ENCODE results near the gene KLHL13.
A peak's percentile ranks its signal among the peaks of the same experiment; 100 is the strongest.
"Not testable (repeated sequence)": the region's sequence is repeated elsewhere in the genome, so short reads cannot be mapped to it uniquely, and the experiment has no call there.

The KLHL13 gene, protein sequence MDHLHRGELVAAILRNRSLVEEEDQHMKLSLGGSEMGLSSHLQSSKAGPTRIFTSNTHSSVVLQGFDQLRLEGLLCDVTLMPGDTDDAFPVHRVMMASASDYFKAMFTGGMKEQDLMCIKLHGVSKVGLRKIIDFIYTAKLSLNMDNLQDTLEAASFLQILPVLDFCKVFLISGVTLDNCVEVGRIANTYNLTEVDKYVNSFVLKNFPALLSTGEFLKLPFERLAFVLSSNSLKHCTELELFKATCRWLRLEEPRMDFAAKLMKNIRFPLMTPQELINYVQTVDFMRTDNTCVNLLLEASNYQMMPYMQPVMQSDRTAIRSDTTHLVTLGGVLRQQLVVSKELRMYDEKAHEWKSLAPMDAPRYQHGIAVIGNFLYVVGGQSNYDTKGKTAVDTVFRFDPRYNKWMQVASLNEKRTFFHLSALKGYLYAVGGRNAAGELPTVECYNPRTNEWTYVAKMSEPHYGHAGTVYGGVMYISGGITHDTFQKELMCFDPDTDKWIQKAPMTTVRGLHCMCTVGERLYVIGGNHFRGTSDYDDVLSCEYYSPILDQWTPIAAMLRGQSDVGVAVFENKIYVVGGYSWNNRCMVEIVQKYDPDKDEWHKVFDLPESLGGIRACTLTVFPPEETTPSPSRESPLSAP

DNA sequence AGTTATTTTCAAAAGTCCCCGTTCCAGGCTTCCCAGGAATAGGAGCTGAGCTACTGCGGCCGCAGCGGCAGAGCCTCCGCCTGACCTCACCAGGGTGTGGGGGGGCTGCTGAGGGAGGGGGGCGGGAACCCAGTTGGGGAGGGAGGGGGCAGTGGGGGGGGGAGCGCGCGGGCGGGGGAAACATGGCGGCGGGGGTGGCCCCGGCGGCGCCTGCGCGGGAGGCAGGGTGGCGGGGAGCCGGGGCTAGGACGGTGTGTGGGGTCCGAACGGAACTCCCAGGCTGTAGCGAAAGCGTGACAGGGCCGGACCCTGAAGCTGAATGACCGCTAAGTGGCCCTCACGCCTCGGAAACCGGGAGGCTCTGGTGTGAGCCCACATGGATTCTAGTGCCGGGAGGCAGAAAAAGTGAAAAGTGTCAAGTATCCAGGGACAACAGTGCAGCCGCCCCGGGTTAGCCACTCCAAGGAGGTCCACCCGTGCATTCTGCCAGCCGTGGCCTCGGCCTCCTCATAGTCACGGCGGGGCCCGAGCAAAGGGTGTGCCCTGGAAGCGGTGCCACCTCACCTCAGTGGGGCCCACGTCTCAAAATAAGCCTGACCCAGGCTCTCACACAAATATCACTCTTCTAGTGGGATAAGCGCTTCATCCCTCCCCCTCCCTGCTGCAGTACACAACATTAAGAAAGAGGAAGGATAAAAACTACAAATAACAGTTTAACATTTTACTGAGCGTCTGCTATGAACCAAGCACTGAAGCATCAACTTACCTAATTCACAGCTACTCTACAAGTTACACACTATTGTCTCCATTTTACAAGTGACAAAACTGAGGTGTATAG lies at the start of gene KLHL13:
KLHL13 (minus strand) TSS at position 98 of the 838 bp plus-strand sequence. CDS start 88,337 bp downstream, outside the sequence.
- H3K27me3 ChIP-seq (ENCODE audit: control insufficient read depth in 1 of 2, insufficient read depth in 2 of 2, low read length in 2 of 2), result no peaks in the 10 kb centered on the region
- H3K4me1 ChIP-seq (ENCODE audit: control insufficient read depth in 1 of 2, insufficient read depth in 2 of 2, low read length in 2 of 2), result no peaks in the 10 kb centered on the region
- H3K9ac ChIP-seq (ENCODE audit: low read depth in 1 of 2, low read length in 2 of 2), result peak within 1 kb of the TSS; percentile 48 to 60
- H3K27ac ChIP-seq (ENCODE audit: low read depth, low read length), result peak within 1 kb of the TSS; percentile 20
- H3K4me3 ChIP-seq (ENCODE audit: low read depth in 1 of 2, low read length in 2 of 2), result peak within 1 kb of the TSS; percentile 71 to 72
- no peaks in the 10 kb centered on the region for H3K36me3 ChIP-seq (ENCODE audit: control insufficient read depth in 1 of 2, insufficient read depth in 2 of 2, low read length in 2 of 2)
- H3K9me3 ChIP-seq (ENCODE audit: control insufficient read depth in 1 of 2, low read length in 2 of 2), result no peaks in the 10 kb centered on the region

DNA sequence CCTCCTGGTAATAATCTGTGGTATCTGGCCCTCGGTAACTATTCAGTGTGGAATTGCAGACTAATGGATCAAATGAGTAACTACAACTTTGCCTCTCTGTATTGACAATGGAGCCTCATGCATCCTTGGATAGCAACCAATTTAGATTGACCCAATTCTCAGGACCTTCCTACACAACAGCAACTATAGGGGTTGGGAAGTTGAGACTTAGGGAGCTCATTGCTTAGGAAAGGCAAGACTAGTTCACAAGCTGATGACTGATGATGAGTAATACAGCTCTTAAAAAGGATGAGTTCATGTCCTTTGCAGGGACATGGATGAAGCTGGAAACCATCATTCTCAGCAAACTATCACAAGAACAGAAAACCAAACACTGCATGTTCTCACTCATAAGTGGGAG lies 47.5 kb upstream of the KLHL13 start:
- Histone ChIP-seq H3K4me1 (ENCODE audit: control insufficient read depth in 1 of 2, insufficient read depth in 2 of 2, low read length in 2 of 2) (no peaks in the 10 kb centered on the region), H3K4me3 (ENCODE audit: low read depth in 1 of 2, low read length in 2 of 2) (no peak overlapping the region), H3K27ac (ENCODE audit: low read depth, low read length) (no peak overlapping the region), H3K36me3 (ENCODE audit: control insufficient read depth in 1 of 2, insufficient read depth in 2 of 2, low read length in 2 of 2) (no peaks in the 10 kb centered on the region), H3K9ac (ENCODE audit: low read depth in 1 of 2, low read length in 2 of 2) (no peak overlapping the region), H3K27me3 (ENCODE audit: control insufficient read depth in 1 of 2, insufficient read depth in 2 of 2, low read length in 2 of 2) (no peaks in the 10 kb centered on the region), H3K9me3 (ENCODE audit: control insufficient read depth in 1 of 2, low read length in 2 of 2) (no peaks in the 10 kb centered on the region)

DNA sequence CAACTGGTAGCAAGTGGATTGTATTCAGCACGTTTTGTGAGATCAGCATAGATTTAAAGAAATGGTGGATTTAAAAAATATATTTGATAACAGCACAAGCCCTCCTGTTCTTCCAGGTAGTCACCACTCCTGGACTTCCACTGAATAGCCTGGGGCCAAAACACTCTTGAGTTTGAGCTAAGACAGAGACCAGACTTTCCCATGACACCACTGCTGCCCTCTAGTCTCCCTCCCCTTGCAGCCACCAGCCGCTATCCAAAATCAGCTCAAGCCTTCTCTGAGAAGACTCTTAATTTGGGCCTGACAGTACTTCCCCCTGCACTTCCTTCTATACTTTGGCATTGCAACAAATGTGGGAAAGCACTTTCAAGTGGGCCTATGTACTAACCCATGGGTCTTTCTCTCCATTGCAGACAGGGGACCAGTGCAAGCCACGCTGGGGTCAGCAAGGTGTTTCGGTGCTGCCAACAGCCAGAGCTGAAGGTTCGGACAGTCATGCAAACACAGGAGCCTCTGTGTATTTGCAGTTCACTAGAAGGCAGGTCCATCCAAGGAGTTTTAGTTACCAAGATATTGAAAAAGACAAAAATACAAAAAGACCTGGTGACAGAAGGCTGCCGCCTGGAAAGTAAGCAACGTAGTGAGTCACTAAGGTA lies 40.5 kb upstream of the KLHL13 start:
- Histone ChIP-seq H3K27me3 (ENCODE audit: control insufficient read depth in 1 of 2, insufficient read depth in 2 of 2, low read length in 2 of 2) (no peaks in the 10 kb centered on the region), H3K9me3 (ENCODE audit: control insufficient read depth in 1 of 2, low read length in 2 of 2) (no peaks in the 10 kb centered on the region), H3K36me3 (ENCODE audit: control insufficient read depth in 1 of 2, insufficient read depth in 2 of 2, low read length in 2 of 2) (no peaks in the 10 kb centered on the region), H3K4me3 (ENCODE audit: low read depth in 1 of 2, low read length in 2 of 2) (no peak overlapping the region), H3K4me1 (ENCODE audit: control insufficient read depth in 1 of 2, insufficient read depth in 2 of 2, low read length in 2 of 2) (peaks cover 0 to 11% of the 10 kb centered on the region in 2 donors), H3K27ac (ENCODE audit: low read depth, low read length) (no peak overlapping the region), H3K9ac (ENCODE audit: low read depth in 1 of 2, low read length in 2 of 2) (no peak overlapping the region)

DNA sequence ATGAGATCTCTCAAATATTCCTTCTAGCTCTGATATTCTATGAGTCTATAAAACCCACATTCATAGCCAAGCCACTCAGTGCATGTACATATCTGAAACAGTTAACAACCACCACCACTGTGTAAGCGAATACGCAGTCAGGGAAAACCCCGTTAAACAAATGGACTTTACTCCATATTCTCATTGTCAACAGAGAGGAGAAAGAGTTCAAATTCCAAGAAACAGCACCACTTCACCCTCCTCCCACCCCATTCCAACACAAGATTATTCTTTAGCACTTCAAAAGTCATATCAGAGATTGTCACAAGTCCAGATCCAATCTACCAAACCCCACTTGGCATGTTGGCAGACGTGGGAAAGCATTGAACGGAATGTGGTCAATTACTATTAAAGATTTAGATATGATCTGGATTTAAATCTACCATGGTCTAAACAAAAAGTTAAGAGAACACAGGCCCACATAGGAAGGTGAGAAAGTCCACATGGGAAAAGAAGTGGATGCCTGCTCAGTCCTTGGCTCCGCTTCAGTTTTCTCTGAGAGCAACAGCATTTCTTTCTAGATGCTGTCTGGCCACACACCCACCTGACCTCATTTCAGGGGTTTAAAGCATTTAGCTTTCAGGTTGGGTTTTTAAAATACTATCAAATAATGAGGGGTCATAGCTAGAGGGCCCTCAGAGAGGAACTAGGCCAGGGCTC lies 39.8 kb upstream of the KLHL13 start:
- Histone ChIP-seq H3K9me3 (ENCODE audit: control insufficient read depth in 1 of 2, low read length in 2 of 2) (no peaks in the 10 kb centered on the region), H3K27ac (ENCODE audit: low read depth, low read length) (peak overlapping the region; percentile 10), H3K9ac (ENCODE audit: low read depth in 1 of 2, low read length in 2 of 2) (no peak overlapping the region), H3K4me1 (ENCODE audit: control insufficient read depth in 1 of 2, insufficient read depth in 2 of 2, low read length in 2 of 2) (peaks cover 0 to 11% of the 10 kb centered on the region in 2 donors), H3K36me3 (ENCODE audit: control insufficient read depth in 1 of 2, insufficient read depth in 2 of 2, low read length in 2 of 2) (no peaks in the 10 kb centered on the region), H3K27me3 (ENCODE audit: control insufficient read depth in 1 of 2, insufficient read depth in 2 of 2, low read length in 2 of 2) (no peaks in the 10 kb centered on the region), H3K4me3 (ENCODE audit: low read depth in 1 of 2, low read length in 2 of 2) (no peak overlapping the region)

DNA sequence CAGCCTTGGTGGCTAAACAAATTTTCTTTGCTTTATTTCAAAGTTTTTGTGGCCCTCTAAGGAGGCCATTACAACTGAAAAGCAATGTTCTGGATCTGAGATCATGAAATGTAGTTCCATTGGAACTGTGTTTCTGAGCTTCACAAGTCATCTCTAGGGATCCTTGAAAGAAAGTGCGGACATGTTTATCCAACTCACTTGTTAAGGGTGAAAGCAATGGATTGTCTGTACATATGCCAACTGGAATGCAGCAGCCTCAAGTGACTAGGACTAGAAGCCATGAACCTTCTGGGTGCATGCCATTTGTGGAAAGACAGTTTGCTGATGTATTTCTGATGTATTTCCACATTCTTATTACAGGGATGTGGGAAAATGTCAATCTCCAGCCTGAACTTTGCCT lies 36.7 kb upstream of the KLHL13 start:
- no peaks in the 10 kb centered on the region for H3K9me3 ChIP-seq (ENCODE audit: control insufficient read depth in 1 of 2, low read length in 2 of 2)
- H3K27me3 ChIP-seq (ENCODE audit: control insufficient read depth in 1 of 2, insufficient read depth in 2 of 2, low read length in 2 of 2), result no peaks in the 10 kb centered on the region
- H3K9ac ChIP-seq (ENCODE audit: low read depth in 1 of 2, low read length in 2 of 2), result no peak overlapping the region
- no peaks in the 10 kb centered on the region for H3K36me3 ChIP-seq (ENCODE audit: control insufficient read depth in 1 of 2, insufficient read depth in 2 of 2, low read length in 2 of 2)
- H3K4me1 ChIP-seq (ENCODE audit: control insufficient read depth in 1 of 2, insufficient read depth in 2 of 2, low read length in 2 of 2), result peaks cover 0 to 11% of the 10 kb centered on the region in 2 donors
- no peak overlapping the region for H3K27ac ChIP-seq (ENCODE audit: low read depth, low read length)
- H3K4me3 ChIP-seq (ENCODE audit: low read depth in 1 of 2, low read length in 2 of 2), result no peak overlapping the region

DNA sequence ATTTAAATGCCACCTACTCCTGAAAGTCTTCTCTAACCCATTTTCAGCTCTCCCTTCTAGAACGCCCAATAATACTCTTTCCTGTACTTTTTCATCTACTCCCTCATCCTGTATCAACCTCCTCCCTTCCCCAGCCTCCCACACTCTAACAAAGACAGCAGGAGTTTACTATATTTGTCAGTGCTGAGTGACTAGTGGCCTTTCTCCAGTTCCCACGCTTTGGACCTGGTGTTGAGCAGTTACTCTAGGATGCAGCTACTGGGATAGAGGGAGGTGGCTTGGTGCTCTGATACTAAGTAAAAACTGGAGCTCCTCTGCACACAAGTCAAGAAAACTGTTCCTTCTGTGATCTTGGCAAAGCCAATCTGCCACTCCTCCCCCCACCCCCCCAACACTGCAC lies 36.1 kb upstream of the KLHL13 start:
- no peak overlapping the region for H3K27ac ChIP-seq (ENCODE audit: low read depth, low read length)
- H3K36me3 ChIP-seq (ENCODE audit: control insufficient read depth in 1 of 2, insufficient read depth in 2 of 2, low read length in 2 of 2), result no peaks in the 10 kb centered on the region
- peaks cover 0 to 11% of the 10 kb centered on the region in 2 donors for H3K4me1 ChIP-seq (ENCODE audit: control insufficient read depth in 1 of 2, insufficient read depth in 2 of 2, low read length in 2 of 2)
- no peaks in the 10 kb centered on the region for H3K27me3 ChIP-seq (ENCODE audit: control insufficient read depth in 1 of 2, insufficient read depth in 2 of 2, low read length in 2 of 2)
- H3K9me3 ChIP-seq (ENCODE audit: control insufficient read depth in 1 of 2, low read length in 2 of 2), result no peaks in the 10 kb centered on the region
- no peak overlapping the region for H3K4me3 ChIP-seq (ENCODE audit: low read depth in 1 of 2, low read length in 2 of 2)
- no peak overlapping the region for H3K9ac ChIP-seq (ENCODE audit: low read depth in 1 of 2, low read length in 2 of 2)

DNA sequence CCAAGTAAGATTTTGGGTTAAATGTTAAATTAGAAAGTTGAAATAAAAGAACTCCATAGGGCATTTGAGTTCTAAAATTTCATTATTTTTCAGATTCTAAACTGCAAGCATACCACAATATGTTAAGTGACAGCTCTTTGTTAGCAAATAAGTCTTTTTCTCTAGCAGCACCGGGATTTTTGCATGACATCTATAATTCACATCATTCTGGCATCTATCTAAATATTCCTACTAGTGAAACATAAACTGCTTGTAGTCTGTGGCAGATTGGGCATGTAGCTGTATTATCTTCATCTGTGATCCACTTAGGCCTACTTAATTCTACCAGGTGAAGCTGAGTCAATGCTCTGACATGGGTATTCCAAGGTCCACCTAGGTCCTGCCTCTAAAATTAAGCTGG lies 32.1 kb upstream of the KLHL13 start:
- Histone ChIP-seq H3K27me3 (ENCODE audit: control insufficient read depth in 1 of 2, insufficient read depth in 2 of 2, low read length in 2 of 2) (no peaks in the 10 kb centered on the region), H3K36me3 (ENCODE audit: control insufficient read depth in 1 of 2, insufficient read depth in 2 of 2, low read length in 2 of 2) (no peaks in the 10 kb centered on the region), H3K4me3 (ENCODE audit: low read depth in 1 of 2, low read length in 2 of 2) (no peak overlapping the region), H3K9me3 (ENCODE audit: control insufficient read depth in 1 of 2, low read length in 2 of 2) (no peaks in the 10 kb centered on the region), H3K9ac (ENCODE audit: low read depth in 1 of 2, low read length in 2 of 2) (no peak overlapping the region), H3K4me1 (ENCODE audit: control insufficient read depth in 1 of 2, insufficient read depth in 2 of 2, low read length in 2 of 2) (no peaks in the 10 kb centered on the region), H3K27ac (ENCODE audit: low read depth, low read length) (no peak overlapping the region)

DNA sequence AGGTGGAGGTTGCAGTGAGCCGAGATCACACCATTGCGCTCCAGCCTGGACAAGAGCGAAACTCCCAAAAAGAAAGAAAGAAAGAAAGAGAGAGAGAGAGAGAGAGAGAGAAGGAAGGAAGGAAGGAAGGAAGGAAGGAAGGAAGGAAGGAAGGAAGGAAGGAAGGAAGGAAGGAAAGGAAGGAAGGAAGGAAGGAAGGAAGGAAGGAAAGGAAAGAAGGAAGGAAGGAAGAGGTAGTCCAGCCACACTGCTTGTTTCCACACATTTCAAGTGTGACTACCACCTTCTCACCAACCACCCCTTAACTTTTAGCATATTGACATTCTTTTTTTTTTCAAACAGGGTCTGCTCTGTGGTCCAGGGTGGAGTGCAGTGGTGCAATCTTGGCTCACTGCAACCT lies 31.2 kb upstream of the KLHL13 start:
- H3K9me3 ChIP-seq (ENCODE audit: control insufficient read depth in 1 of 2, low read length in 2 of 2); H3K36me3 ChIP-seq (ENCODE audit: control insufficient read depth in 1 of 2, insufficient read depth in 2 of 2, low read length in 2 of 2); H3K27ac ChIP-seq (ENCODE audit: low read depth, low read length); H3K27me3 ChIP-seq (ENCODE audit: control insufficient read depth in 1 of 2, insufficient read depth in 2 of 2, low read length in 2 of 2); H3K9ac ChIP-seq (ENCODE audit: low read depth in 1 of 2, low read length in 2 of 2); H3K4me3 ChIP-seq (ENCODE audit: low read depth in 1 of 2, low read length in 2 of 2); H3K4me1 ChIP-seq (ENCODE audit: control insufficient read depth in 1 of 2, insufficient read depth in 2 of 2, low read length in 2 of 2): not testable (repeated sequence)

DNA sequence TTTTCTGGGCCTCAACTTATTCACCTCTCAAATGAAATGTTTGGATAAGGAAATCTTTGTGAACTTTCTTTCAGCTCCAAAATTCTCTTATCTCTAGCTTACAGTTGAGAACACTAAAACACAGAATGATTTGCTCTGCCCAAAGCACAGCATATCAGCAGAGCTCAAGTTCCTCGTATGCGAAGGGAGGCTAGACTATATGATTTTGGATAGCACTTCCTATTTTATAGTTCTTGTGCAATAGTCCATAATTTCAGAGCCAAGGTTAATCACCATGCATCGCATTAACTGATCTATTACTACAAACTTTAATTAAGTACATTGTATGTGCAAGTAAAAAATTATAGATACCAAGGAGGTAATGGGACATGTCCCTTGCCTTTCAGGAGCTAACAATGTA lies 27.0 kb upstream of the KLHL13 start:
- Histone ChIP-seq H3K4me1 (ENCODE audit: control insufficient read depth in 1 of 2, insufficient read depth in 2 of 2, low read length in 2 of 2) (no peaks in the 10 kb centered on the region), H3K27me3 (ENCODE audit: control insufficient read depth in 1 of 2, insufficient read depth in 2 of 2, low read length in 2 of 2) (no peaks in the 10 kb centered on the region), H3K36me3 (ENCODE audit: control insufficient read depth in 1 of 2, insufficient read depth in 2 of 2, low read length in 2 of 2) (no peaks in the 10 kb centered on the region), H3K9me3 (ENCODE audit: control insufficient read depth in 1 of 2, low read length in 2 of 2) (no peaks in the 10 kb centered on the region), H3K4me3 (ENCODE audit: low read depth in 1 of 2, low read length in 2 of 2) (no peak overlapping the region), H3K27ac (ENCODE audit: low read depth, low read length) (no peak overlapping the region), H3K9ac (ENCODE audit: low read depth in 1 of 2, low read length in 2 of 2) (no peak overlapping the region)

All from duodenal mucosa (tissue), 2 donors.